Lower lobe of right lung (tissue), 2 donors: Measurements from ENCODE around the gene GBE1. TPM values are rescaled to one million over a fixed set of nuclear protein-coding genes. Genes with fewer than 3 reads are reported as not detected.
A peak's percentile ranks its signal among the peaks of the same experiment; 100 is the strongest.

ENCODE experiments used
- ATAC-seq, 2 donors: fragments of 200-7000 bp; cut with Tn5 transposase; one replicate each; pipeline ENCODE4 v1.9.1; 2020 to 2022; ENCODE audit warnings: mild to moderate bottlenecking in 2 of 2, moderate library complexity in 2 of 2
- DNase-seq: peaks from one replicate; pipeline ENCODE4 v3.0.0-alpha.2; 2020
- H3K27ac ChIP-seq: fragments of 200-600 bp; one replicate; pipeline ENCODE4 v1.8.0; 2022
- H3K27me3 ChIP-seq: fragments of 200-600 bp; one replicate; pipeline ENCODE4 v1.8.0; 2022; ENCODE audit warnings: low read depth
- H3K36me3 ChIP-seq: fragments of 200-600 bp; one replicate; pipeline ENCODE4 v1.8.0; 2022; ENCODE audit warnings: mild to moderate bottlenecking
- H3K4me1 ChIP-seq: fragments of 200-600 bp; one replicate; pipeline ENCODE4 v1.8.0; 2022
- H3K4me3 ChIP-seq: fragments of 200-600 bp; one replicate; pipeline ENCODE4 v1.8.0; 2022; ENCODE audit warnings: mild to moderate bottlenecking
- H3K9me3 ChIP-seq: fragments of 200-600 bp; one replicate; pipeline ENCODE4 v1.8.0; 2022
- CTCF ChIP-seq: fragments of 200-600 bp; IDR thresholded peaks from one replicate; pipeline ENCODE4 v1.8.0; 2022; ENCODE audit warnings: antibody characterized with exemption, mild to moderate bottlenecking
- intact Hi-C: fragments of 100-400 bp; cut with DNase I; formaldehyde crosslinking; loops from one replicate; pipeline ENCODE4 v1.11.0; 2022
- total RNA-seq: library from RNA; stranded (reverse); fragmentation: NEBNext Ultra II Directional; extraction: Animal tissue kit (Norgen Biotek cat#: 25700); gene quantifications from one replicate; pipeline ENCODE4 v1.2.1, GENCODE V29; 2021
- donor health status: DM: no; HTN: yes; CAD: no; lungs with severe emphysema.

GBE1 gene
- total RNA-seq, 1 donor from 2014 or later, result 23.0 TPM

GRCh38 chr3:81689617-81690016 lies 71.8 kb downstream of the GBE1 start:
- H3K4me1 ChIP-seq, result no peaks in the 10 kb centered on the region
- no peak overlapping the region for H3K4me3 ChIP-seq
- TF ChIP-seq CTCF, result no peak
- H3K27me3 ChIP-seq, result no peaks in the 10 kb centered on the region
- ATAC-seq, result no peak
- no peaks in the 10 kb centered on the region for H3K36me3 ChIP-seq
- intact Hi-C loops, result no loop called here
- no peak for DNase-seq
- no peaks in the 10 kb centered on the region for H3K9me3 ChIP-seq
- no peak overlapping the region for H3K27ac ChIP-seq

- H3K27me3 ChIP-seq, result no peaks in the 10 kb centered on the region
- no peak overlapping the region for H3K27ac ChIP-seq
- ATAC-seq (peak in 1 of 2 donors; percentile 19), DNase-seq (no peak)
- H3K36me3 ChIP-seq, result no peaks in the 10 kb centered on the region
- intact Hi-C loops, result no loop called here
- TF ChIP-seq CTCF, result no peak
- no peak overlapping the region for H3K4me3 ChIP-seq
- no peaks in the 10 kb centered on the region for H3K4me1 ChIP-seq
- no peaks in the 10 kb centered on the region for H3K9me3 ChIP-seq
These were observed 76.6 kb downstream of the GBE1 start for GRCh38 chr3:81684751-81685395.

DNA sequence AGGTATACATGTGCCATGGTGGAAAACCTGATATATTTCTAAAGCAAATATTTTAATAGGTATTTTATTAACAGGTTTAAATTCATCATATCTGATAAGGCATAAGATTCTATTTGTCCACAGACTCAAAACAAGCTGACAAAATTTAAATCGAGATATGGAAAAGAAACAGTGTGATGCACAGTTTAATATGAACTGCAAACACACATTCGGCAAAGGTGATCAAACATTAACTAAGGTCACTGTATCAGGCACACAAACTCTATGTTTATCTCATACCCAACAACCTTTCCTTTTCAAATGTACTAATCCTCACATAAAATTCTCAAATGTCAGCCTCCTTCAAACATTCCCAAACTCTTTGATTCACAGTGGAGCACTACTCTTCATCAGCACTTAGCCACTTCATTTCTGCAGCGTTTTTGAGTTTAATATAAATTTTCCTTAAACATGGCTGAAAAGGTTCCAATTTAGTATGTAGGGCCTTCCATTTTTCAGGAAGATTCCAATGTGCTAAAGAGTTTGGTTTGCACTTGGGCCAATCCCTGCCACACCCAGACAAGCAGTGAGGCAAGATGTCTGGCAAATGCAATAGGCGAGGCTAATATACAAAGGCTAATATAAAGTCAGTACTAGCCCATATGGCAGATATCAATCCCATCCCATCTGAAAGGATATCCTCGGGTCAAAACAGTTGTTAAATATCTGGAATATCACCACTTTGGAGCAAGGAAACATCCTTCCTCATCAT lies 84.6 kb downstream of the GBE1 start:
- Histone ChIP-seq H3K27me3 (no peaks in the 10 kb centered on the region), H3K36me3 (no peaks in the 10 kb centered on the region), H3K4me3 (no peak overlapping the region), H3K9me3 (no peaks in the 10 kb centered on the region), H3K4me1 (no peaks in the 10 kb centered on the region), H3K27ac (no peak overlapping the region)
- no peak for TF ChIP-seq CTCF
- ATAC-seq (no peak), DNase-seq (no peak)
- intact Hi-C loops, result no loop called here

DNA sequence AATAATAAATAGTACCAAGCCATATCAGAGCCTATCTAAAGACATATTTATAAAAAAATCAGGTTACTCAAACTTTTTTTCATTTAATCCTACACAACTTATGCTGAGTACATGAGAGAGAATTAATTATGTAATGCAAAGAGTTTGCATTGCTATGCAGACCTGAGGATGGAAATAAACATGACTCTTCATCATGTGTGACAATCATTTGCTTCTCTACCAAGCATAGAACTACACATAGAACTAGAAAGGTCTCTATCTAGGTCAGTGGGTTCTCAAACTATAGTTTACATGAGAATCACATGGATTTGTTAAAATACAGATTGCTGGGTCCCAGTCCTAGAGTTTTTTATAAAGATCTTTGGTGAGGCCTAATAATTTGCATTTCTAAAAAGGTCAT lies 86.8 kb downstream of the GBE1 start:
- no peak for ATAC-seq
- no peak for DNase-seq

DNA sequence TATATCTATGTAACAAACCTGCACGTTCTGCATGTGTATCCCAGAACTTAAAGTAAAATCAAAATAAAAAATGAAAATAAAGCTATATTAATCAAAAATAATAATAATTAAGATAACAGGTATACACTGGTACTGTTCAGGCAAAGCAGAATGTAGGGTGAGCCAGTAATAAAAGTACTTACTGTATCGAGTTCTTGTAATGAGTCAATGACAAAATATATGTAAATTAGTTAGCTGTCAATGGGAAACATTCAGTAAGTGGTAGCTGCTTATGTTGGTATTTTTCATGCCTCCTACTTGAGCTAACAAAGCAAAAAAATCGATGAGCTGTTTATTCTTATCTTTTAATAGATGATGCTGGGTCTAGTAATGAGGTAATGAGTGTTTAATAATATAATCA lies 93.2 kb downstream of the GBE1 start:
- H3K4me1 ChIP-seq, result no peaks in the 10 kb centered on the region
- intact Hi-C loops, result no loop called here

More for the DNA sequence above, 86.8 kb downstream of the GBE1 start:
- H3K27me3 ChIP-seq, result no peaks in the 10 kb centered on the region
- H3K36me3 ChIP-seq, result peaks cover 4% of the 10 kb centered on the region
- no peak overlapping the region for H3K4me3 ChIP-seq
- TF ChIP-seq CTCF, result no peak
- no peaks in the 10 kb centered on the region for H3K9me3 ChIP-seq
- no peaks in the 10 kb centered on the region for H3K4me1 ChIP-seq
- H3K27ac ChIP-seq, result no peak overlapping the region
- intact Hi-C loops, result no loop called here

More for the DNA sequence above, 93.2 kb downstream of the GBE1 start:
- H3K4me3 ChIP-seq, result no peak overlapping the region
- TF ChIP-seq CTCF, result no peak
- no peak for ATAC-seq
- H3K27ac ChIP-seq, result no peak overlapping the region
- H3K36me3 ChIP-seq, result peaks cover 4% of the 10 kb centered on the region
- H3K9me3 ChIP-seq, result no peaks in the 10 kb centered on the region
- H3K27me3 ChIP-seq, result no peaks in the 10 kb centered on the region
- no peak for DNase-seq
